ENCODE data around the gene XNDC1N.

GRCh38 chr11:71963468-71963867 lies 35.1 kb upstream of the XNDC1N start:
- no peak for TF ChIP-seq CTCF (IDR thresholded peaks at IDR 0.05 in 4 of 5, conservative IDR thresholded peaks at IDR 0.05 in 1 of 5)
- TF ChIP-seq POLR2A (IDR thresholded peaks at IDR 0.05): no peak

Measured in gastrocnemius medialis (tissue), 4 donors.